Neural progenitor cell (in vitro differentiated cells): Measurements from ENCODE around the gene CFAP52. TPM values are rescaled to one million over a fixed set of nuclear protein-coding genes. Genes with fewer than 3 reads are reported as not detected.
"Not testable (repeated sequence)": the region's sequence is repeated elsewhere in the genome, so short reads cannot be mapped to it uniquely, and the experiment has no call there.

Experiments used
- DNase-seq: peaks from one replicate; pipeline ENCODE4 v3.0.0-alpha.2; 2016; ENCODE audit warnings: low spot score
- H2AFZ ChIP-seq: fragments of 200-600 bp; sonication (generic); replicated peaks from 2 replicates; pipeline ENCODE4 v1.6.1; 2016; ENCODE audit warnings: antibody characterized with exemption
- H3F3A ChIP-seq: fragments of 200-600 bp; sonication (generic); 2 replicates; pipeline ENCODE4 v1.6.1; 2016; ENCODE audit warnings: antibody characterized with exemption, low read depth
- H3K27ac ChIP-seq: fragments of 200-600 bp; sonication (generic); 2 replicates; pipeline ENCODE4 v1.5.1; 2016; ENCODE audit warnings: mild to moderate bottlenecking
- H3K27me3 ChIP-seq: fragments of 200-600 bp; sonication (generic); 2 replicates; pipeline ENCODE4 v1.6.1; 2016; ENCODE audit warnings: mild to moderate bottlenecking, moderate library complexity
- H3K36me3 ChIP-seq: fragments of 200-600 bp; sonication (generic); 2 replicates; pipeline ENCODE4 v1.5.1; 2016
- H3K4me1 ChIP-seq: fragments of 200-600 bp; sonication (generic); 2 replicates; pipeline ENCODE4 v1.6.1; 2016; ENCODE audit warnings: mixed run types
- H3K4me2 ChIP-seq: fragments of 200-600 bp; sonication (generic); 2 replicates; pipeline ENCODE4 v1.6.1; 2016
- H3K4me3 ChIP-seq: fragments of 200-600 bp; sonication (generic); 2 replicates; pipeline ENCODE4 v1.5.1; 2016
- H3K79me2 ChIP-seq: fragments of 200-600 bp; sonication (generic); 2 replicates; pipeline ENCODE4 v1.6.1; 2016; ENCODE audit warnings: low read depth
- H3K9ac ChIP-seq: fragments of 200-600 bp; sonication (generic); 2 replicates; pipeline ENCODE4 v1.6.1; 2016
- H3K9me3 ChIP-seq: fragments of 200-600 bp; sonication (generic); 2 replicates; pipeline ENCODE4 v1.5.1; 2016; ENCODE audit warnings: low read depth
- H4K20me1 ChIP-seq: fragments of 200-600 bp; sonication (generic); 2 replicates; pipeline ENCODE4 v1.6.1; 2016; ENCODE audit warnings: low read depth
- H3K27ac Mint-ChIP-seq: 3 replicates; pipeline ENCODE4 v1.8.0; 2021; ENCODE audit warnings: mixed read lengths
- H3K27me3 Mint-ChIP-seq: 2 replicates; pipeline ENCODE4 v1.8.0; 2022; ENCODE audit warnings: low read depth, mild to moderate bottlenecking, inconsistent platforms, moderate library complexity, mixed read lengths; ENCODE audit not compliant: insufficient read depth
- H3K36me3 Mint-ChIP-seq: 3 replicates; pipeline ENCODE4 v1.8.0; 2021; ENCODE audit warnings: mixed read lengths
- H3K4me1 Mint-ChIP-seq: 3 replicates; pipeline ENCODE4 v1.8.0; 2021; ENCODE audit warnings: mixed read lengths
- H3K4me3 Mint-ChIP-seq: 3 replicates; pipeline ENCODE4 v1.8.0; 2021; ENCODE audit warnings: mild to moderate bottlenecking, moderate library complexity, mixed read lengths
- H3K9me3 Mint-ChIP-seq: 3 replicates; pipeline ENCODE4 v1.8.0; 2020; ENCODE audit warnings: mixed read lengths
- CTCF ChIP-seq: fragments of 200-600 bp; sonication (generic); IDR thresholded peaks from 2 replicates; pipeline ENCODE4 v1.5.1; 2017; ENCODE audit warnings: antibody characterized with exemption, mild to moderate bottlenecking
- EZH2 ChIP-seq: fragments of 200-600 bp; sonication (generic); IDR thresholded peaks from 2 replicates; pipeline ENCODE4 v1.6.1; 2017; ENCODE audit warnings: antibody characterized with exemption, mild to moderate bottlenecking, moderate library complexity
- EZH2phosphoT487 ChIP-seq: fragments of 200-600 bp; sonication (generic); IDR thresholded peaks from 2 replicates; pipeline ENCODE4 v1.6.1; 2017; ENCODE audit warnings: antibody characterized with exemption
- total RNA-seq: library from RNA; depleted of rRNA; stranded (reverse); fragments of >200 nt; gene quantifications from 2 replicates; pipeline ENCODE4 v1.2.3, GENCODE V29; 2015; ENCODE audit warnings: low replicate concordance

CFAP52 gene
- total RNA-seq, 1 donor from 2014 or later, result not detected

- Histone ChIP-seq H3K4me3 (no peak overlapping the region), H3K27ac (no peak overlapping the region), H3K4me1 (peaks cover 2% of the 10 kb centered on the region), H2AFZ (no peak overlapping the region), H3F3A (no peaks in the 10 kb centered on the region), H3K36me3 (no peaks in the 10 kb centered on the region), H3K9ac (no peak overlapping the region), H4K20me1 (no peaks in the 10 kb centered on the region), H3K27me3 (no peaks in the 10 kb centered on the region), H3K79me2 (no peaks in the 10 kb centered on the region), H3K4me2 (no peak overlapping the region), H3K9me3 (no peaks in the 10 kb centered on the region)
- Mint-ChIP-seq H3K27ac (no peak overlapping the region), H3K9me3 (peaks cover under 1% of the 10 kb centered on the region), H3K4me3 (no peak overlapping the region), H3K4me1 (no peaks in the 10 kb centered on the region), H3K36me3 (no peaks in the 10 kb centered on the region), H3K27me3 (peaks cover 5% of the 10 kb centered on the region)
- TF ChIP-seq EZH2, result no peak
- TF ChIP-seq CTCF, result no peak
- TF ChIP-seq EZH2phosphoT487, result no peak
- DNase-seq, result no peak
Measured at GRCh38 chr17:9636501-9636900, 60.1 kb downstream of the CFAP52 start.

GRCh38 chr17:9640388-9640787 lies 63.9 kb downstream of the CFAP52 start:
- DNase-seq, H3K4me1 Mint-ChIP-seq, H3K4me1 ChIP-seq, H2AFZ ChIP-seq, H3K27me3 Mint-ChIP-seq, H3K4me2 ChIP-seq, H3K27ac ChIP-seq, H3K4me3 Mint-ChIP-seq, H4K20me1 ChIP-seq, H3K27ac Mint-ChIP-seq, H3K9me3 ChIP-seq, H3K79me2 ChIP-seq, H3K9me3 Mint-ChIP-seq, H3K36me3 Mint-ChIP-seq, H3K36me3 ChIP-seq, H3K9ac ChIP-seq, H3K4me3 ChIP-seq, H3F3A ChIP-seq: not testable (repeated sequence)
- peaks cover 23% of the 10 kb centered on the region for H3K27me3 ChIP-seq

GRCh38 chr17:9643611-9644010 lies 67.2 kb downstream of the CFAP52 start:
- peaks cover 26% of the 10 kb centered on the region for H3K27me3 Mint-ChIP-seq
- peaks cover 24% of the 10 kb centered on the region for H3K4me1 Mint-ChIP-seq
- no peak overlapping the region for H3K4me3 Mint-ChIP-seq
- Histone ChIP-seq H3K79me2 (no peaks in the 10 kb centered on the region), H3F3A (peaks cover 28% of the 10 kb centered on the region), H3K9ac (no peak overlapping the region), H3K27ac (no peak overlapping the region), H2AFZ (no peak overlapping the region), H4K20me1 (peaks cover 15% of the 10 kb centered on the region), H3K9me3 (no peaks in the 10 kb centered on the region), H3K4me3 (no peak overlapping the region), H3K27me3 (peaks cover 51% of the 10 kb centered on the region), H3K36me3 (no peaks in the 10 kb centered on the region), H3K4me2 (no peak overlapping the region), H3K4me1 (peaks cover 24% of the 10 kb centered on the region)
- no peak for DNase-seq
- no peak for TF ChIP-seq EZH2
- no peak for TF ChIP-seq CTCF
- no peak for TF ChIP-seq EZH2phosphoT487
- no peaks in the 10 kb centered on the region for H3K36me3 Mint-ChIP-seq
- H3K9me3 Mint-ChIP-seq, result no peaks in the 10 kb centered on the region
- H3K27ac Mint-ChIP-seq, result no peak overlapping the region

GRCh38 chr17:9644910-9645751 lies 68.7 kb downstream of the CFAP52 start, which contains the start of gene USP43:
Gene USP43 (plus strand): TSS chr17:9645517. CDS start chr17:9645633, 116 bp downstream.
- H3K9ac ChIP-seq, result no peak within 1 kb of the TSS
- H3K4me1 Mint-ChIP-seq, result peaks cover 24% of the 10 kb centered on the region
- no peaks in the 10 kb centered on the region for H3K9me3 ChIP-seq
- peak within 1 kb of the TSS; percentile 66 for H3K4me3 ChIP-seq
- H3K36me3 Mint-ChIP-seq, result no peaks in the 10 kb centered on the region
- TF ChIP-seq CTCF, result no peak
- TF ChIP-seq EZH2phosphoT487, result no peak
- TF ChIP-seq EZH2, result peak; percentile 58
- no peaks in the 10 kb centered on the region for H3K36me3 ChIP-seq
- peaks cover 28% of the 10 kb centered on the region for H3F3A ChIP-seq
- peak within 1 kb of the TSS; percentile 91 for H3K4me3 Mint-ChIP-seq
- peak within 1 kb of the TSS; percentile 11 for H2AFZ ChIP-seq
- no peaks in the 10 kb centered on the region for H3K9me3 Mint-ChIP-seq
- H3K4me2 ChIP-seq, result peak within 1 kb of the TSS; percentile 94
- peaks cover 4% of the 10 kb centered on the region for H3K79me2 ChIP-seq
- H4K20me1 ChIP-seq, result peaks cover 15% of the 10 kb centered on the region
- no peak within 1 kb of the TSS for H3K27ac Mint-ChIP-seq
- H3K27me3 Mint-ChIP-seq, result peaks cover 24% of the 10 kb centered on the region
- H3K4me1 ChIP-seq, result peaks cover 27% of the 10 kb centered on the region
- peak; percentile 41 for DNase-seq
- H3K27me3 ChIP-seq, result peaks cover 51% of the 10 kb centered on the region
- no peak within 1 kb of the TSS for H3K27ac ChIP-seq
